Measurements from ENCODE around the gene CTDSPL2.

DNA sequence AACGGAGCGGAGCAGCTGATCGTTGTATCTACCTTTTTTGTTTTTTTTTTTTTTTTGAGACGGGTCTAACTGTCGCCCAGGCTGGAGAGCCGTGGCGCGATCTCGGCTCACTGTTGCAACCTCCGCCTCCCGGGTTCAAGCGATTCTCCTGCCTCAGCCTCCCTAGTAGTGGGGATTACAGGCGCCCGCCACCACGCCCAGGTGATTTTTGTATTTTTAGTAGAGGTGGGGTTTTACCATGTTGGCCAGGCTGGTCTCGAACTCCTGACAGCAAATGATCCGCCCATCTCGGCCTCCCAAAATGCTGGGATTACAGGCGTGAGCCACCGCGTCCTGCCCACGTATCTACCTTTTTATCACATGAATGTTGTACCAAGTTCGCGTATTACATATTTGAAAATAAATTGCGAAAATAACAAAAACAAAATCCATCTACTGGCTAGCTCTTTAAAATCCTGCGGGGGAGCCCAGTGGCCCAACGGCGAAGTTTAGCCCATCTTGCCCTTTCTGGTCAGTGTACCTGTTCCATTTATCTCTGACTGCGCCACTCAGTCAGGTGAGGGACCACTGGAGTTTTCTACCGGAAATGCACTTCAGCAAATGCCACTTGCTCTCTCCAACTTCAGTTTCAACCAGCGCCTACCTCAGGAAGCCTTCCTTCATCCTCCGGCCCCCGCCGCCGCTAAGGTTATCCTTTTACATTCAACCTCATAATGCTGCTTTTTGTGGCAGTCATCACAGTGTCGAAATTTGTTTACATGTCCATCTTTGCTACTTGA is 108.3 kb downstream of the CTDSPL2 start:
- TF ChIP-seq EZH2 (IDR thresholded peaks at IDR 0.05; ENCODE audit: insufficient read depth, low read length) (no peak), CTCF (IDR thresholded peaks at IDR 0.05; ENCODE audit: insufficient read depth, low read depth, low read length) (no peak)
